GM08714 (cell line): ENCODE measurements around the gene PPEF1.

Experiments used
- H3K4me3 ChIP-seq: fragments of 200-500 bp; sonication (Bioruptor generic); 2 replicates; pipeline ENCODE4 v1.5.1; 2014; ENCODE audit warnings: mild to moderate bottlenecking, low read length, inconsistent platforms
- ZNF274 ChIP-seq: IDR thresholded peaks from 2 replicates; pipeline ENCODE4 v1.6.1; 2012; ENCODE audit warnings: mild to moderate bottlenecking, low read depth, low read length

Gene PPEF1, protein sequence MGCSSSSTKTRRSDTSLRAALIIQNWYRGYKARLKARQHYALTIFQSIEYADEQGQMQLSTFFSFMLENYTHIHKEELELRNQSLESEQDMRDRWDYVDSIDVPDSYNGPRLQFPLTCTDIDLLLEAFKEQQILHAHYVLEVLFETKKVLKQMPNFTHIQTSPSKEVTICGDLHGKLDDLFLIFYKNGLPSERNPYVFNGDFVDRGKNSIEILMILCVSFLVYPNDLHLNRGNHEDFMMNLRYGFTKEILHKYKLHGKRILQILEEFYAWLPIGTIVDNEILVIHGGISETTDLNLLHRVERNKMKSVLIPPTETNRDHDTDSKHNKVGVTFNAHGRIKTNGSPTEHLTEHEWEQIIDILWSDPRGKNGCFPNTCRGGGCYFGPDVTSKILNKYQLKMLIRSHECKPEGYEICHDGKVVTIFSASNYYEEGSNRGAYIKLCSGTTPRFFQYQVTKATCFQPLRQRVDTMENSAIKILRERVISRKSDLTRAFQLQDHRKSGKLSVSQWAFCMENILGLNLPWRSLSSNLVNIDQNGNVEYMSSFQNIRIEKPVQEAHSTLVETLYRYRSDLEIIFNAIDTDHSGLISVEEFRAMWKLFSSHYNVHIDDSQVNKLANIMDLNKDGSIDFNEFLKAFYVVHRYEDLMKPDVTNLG

DNA sequence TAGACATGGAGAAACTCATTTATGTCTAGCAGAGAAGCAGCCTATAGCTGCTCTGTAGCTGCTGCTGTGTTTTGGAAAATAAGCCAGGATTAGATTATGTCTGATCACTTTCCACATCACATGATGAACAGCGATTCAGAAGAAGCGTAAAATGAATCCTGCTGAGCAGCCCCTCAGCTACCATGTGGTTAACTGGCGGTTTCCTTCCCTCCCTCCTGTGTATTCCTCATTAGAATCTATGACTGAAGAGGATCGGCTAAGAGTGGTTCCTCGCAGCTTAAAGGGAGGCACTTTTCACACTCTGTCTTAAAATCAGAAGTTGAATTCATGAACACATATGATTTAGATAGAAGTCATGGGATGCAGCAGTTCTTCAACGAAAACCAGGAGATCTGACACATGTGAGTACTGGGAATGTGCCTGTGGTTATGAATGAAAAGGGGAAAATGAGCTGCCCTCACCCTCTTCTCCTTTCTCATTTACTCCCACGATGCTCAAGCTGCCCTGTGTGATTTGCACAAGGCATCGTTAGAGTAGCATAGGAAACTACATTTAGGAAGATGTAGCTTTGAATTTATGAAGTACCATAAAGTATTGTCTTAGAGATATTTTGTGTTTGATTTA lies at the start of gene PPEF1:
Gene PPEF1 (plus strand): TSS at position 220 of the 624 bp plus-strand sequence. CDS start 136 bp downstream, at position 356.
- TF ChIP-seq ZNF274, result no peak
- no peak within 1 kb of the TSS for H3K4me3 ChIP-seq

DNA sequence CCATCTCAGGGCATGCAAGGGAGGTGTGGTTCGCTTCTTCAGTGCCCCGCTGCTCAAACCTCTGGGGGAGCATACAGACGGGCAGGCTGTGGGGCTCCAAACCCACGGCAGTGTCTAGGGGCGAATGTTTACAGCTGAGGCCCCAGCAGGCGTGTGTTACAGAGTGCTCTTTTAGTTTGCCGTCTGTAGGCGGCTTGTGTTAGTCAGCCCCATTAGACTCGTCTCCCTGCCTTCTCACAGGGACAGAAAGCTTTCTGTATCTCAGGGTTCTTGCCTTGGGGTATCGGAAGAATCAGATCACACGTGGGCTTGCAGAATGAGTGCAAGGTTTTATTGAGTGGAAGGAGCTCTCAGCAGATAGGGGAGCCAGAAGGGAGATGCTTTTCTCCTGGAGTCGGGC lies 46.2 kb upstream of the PPEF1 start:
- no peak overlapping the region for H3K4me3 ChIP-seq
- TF ChIP-seq ZNF274, result no peak

- TF ChIP-seq ZNF274, result no peak
- no peak overlapping the region for H3K4me3 ChIP-seq
Observed at GRCh38 chrX:18664947-18665346, 42.5 kb upstream of the PPEF1 start.

GRCh38 chrX:18666614-18667013 lies 40.8 kb upstream of the PPEF1 start:
- TF ChIP-seq ZNF274, result no peak
- no peak overlapping the region for H3K4me3 ChIP-seq

GRCh38 chrX:18668071-18668835 lies 39.2 kb upstream of the PPEF1 start:
- no peak for TF ChIP-seq ZNF274

GRCh38 chrX:18672008-18672407 lies 35.4 kb upstream of the PPEF1 start, which contains the start of gene RS1:
Gene RS1 (minus strand): TSS chrX:18672108. CDS start chrX:18672068, 40 bp downstream.
- no peak within 1 kb of the TSS for H3K4me3 ChIP-seq
- TF ChIP-seq ZNF274, result no peak

More at GRCh38 chrX:18668071-18668835, 39.2 kb upstream of the PPEF1 start:
- H3K4me3 ChIP-seq, result no peak overlapping the region

DNA sequence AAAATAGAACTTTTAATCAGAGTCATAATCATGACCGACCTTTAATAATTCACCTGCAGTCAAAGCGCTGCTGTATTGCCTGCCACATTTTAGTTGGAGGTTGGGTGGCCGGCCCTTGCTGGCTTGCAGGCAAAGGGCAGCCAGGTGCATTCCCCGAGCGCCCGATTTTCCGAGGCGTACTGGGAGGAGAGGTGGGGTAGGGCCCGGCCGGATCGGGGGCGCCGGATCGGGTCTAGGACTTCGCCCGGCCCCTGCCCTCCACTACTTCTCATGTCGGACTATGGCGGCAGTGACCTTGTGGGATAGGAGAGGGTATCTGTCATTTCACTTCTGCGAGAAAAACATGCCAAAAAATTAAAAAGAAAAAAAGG lies 33.0 kb upstream of the PPEF1 start:
- peak overlapping the region; percentile 46; the same call in 1 of the 2 replicates for H3K4me3 ChIP-seq
- TF ChIP-seq ZNF274, result no peak

GRCh38 chrX:18674788-18675735 lies 32.4 kb upstream of the PPEF1 start:
- H3K4me3 ChIP-seq, result peak overlapping the region; percentile 62; the same call in 1 of the 2 replicates
- no peak for TF ChIP-seq ZNF274

- no peak for TF ChIP-seq ZNF274
- no peak overlapping the region for H3K4me3 ChIP-seq
Observed at GRCh38 chrX:18676050-18676449, 31.4 kb upstream of the PPEF1 start.

DNA sequence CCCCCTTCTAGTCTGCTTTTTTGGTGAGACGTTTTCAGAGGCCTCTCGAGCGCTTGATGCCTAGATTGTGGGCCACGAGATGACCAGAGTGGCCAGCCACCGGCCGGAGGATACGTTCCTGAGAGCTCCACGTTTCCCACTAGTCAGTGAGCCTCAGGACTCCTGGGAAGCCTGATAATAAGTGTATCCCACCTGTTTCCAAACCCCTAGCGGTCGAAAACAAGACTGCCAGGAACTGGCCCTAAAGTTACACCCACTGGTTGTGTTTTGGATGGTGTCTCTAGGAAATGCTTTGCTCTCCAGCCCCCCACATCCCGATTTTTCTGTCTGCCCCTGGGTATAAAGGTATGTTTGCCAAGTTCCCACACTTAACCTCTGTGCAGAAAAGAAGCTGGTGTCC lies 31.0 kb upstream of the PPEF1 start:
- no peak overlapping the region for H3K4me3 ChIP-seq
- no peak for TF ChIP-seq ZNF274

- H3K4me3 ChIP-seq, result no peak overlapping the region
- TF ChIP-seq ZNF274, result no peak
Observed at GRCh38 chrX:18677161-18677869, 30.1 kb upstream of the PPEF1 start.

DNA sequence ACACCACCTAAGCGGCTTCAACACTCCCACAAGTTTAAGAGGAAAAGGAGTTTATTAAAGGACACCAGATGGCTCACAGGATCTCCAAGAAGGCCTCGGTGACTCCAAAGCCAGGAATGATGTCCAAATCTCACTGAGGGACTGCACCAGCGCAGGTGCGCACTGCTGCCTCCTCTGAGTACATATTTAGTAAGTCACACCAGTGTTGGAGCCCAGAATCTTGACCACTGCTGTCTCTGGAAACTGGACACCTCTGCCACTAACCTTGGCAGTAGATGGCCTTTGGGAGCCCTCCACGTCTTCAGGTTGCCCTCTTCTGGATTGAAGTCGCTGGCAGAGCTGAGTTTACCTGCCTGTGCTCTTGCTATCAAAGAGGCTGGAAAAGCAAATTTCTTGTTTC lies 25.4 kb upstream of the PPEF1 start:
- no peak overlapping the region for H3K4me3 ChIP-seq
- TF ChIP-seq ZNF274, result no peak
